Left cardiac atrium (tissue), 4 donors: ENCODE data around the gene MYO9B. TPM values are rescaled to one million over a fixed set of nuclear protein-coding genes. Genes with fewer than 3 reads are reported as not detected.
"Not testable (repeated sequence)": the region's sequence is repeated elsewhere in the genome, so short reads cannot be mapped to it uniquely, and the experiment has no call there.

Source experiments
- ATAC-seq, 2 donors: fragments of 200-7000 bp; cut with Tn5 transposase; one replicate each; pipeline ENCODE4 v1.9.1; 2020; ENCODE audit warnings: mild to moderate bottlenecking in 2 of 2, moderate library complexity in 2 of 2
- DNase-seq: peaks from one replicate; pipeline ENCODE4 v3.0.0-alpha.2; 2020
- intact Hi-C, 2 donors: fragments of 100-400 bp; cut with DNase I; formaldehyde crosslinking; loops; one replicate each; pipeline versions ENCODE4 v1.14.1 to v1.15.1; 2022 to 2023
- total RNA-seq, 2 donors: library from RNA; stranded (reverse); fragmentation: NEBNext Ultra II Directional; extraction: Animal tissue kit (Norgen Biotek cat#: 25700); gene quantifications; one replicate each; pipeline ENCODE4 v1.2.1, GENCODE V29; 2021
- donor health status: DM: no; HTN: yes; CAD: no.
- donor health status: DM: no; HTN: yes; CAD: no; lungs with severe emphysema.
- donor health status: DM: yes; HTN: yes; CAD: no.
- donor health status: Dilated cardiomyopathy.

Gene MYO9B
- total RNA-seq, 2 donors from 2014 or later, result 32.5 to 44.6 TPM

- no peak for DNase-seq
- intact Hi-C loops, result no loop called here
- no peak for ATAC-seq
Observed at GRCh38 chr19:17159466-17160393, 84.2 kb downstream of the MYO9B start.

GRCh38 chr19:17160908-17161307 lies 85.3 kb downstream of the MYO9B start:
- DNase-seq (no peak), ATAC-seq (no peak)
- intact Hi-C loops, result no loop called here

GRCh38 chr19:17162131-17162530 lies 86.6 kb downstream of the MYO9B start:
- intact Hi-C loops, DNase-seq: not testable (repeated sequence)
- peak in 1 of 2 donors; percentile 10 for ATAC-seq

- DNase-seq (no peak), ATAC-seq (no peak)
- intact Hi-C loops, result no loop called here
Observed at GRCh38 chr19:17162580-17162979, 87.0 kb downstream of the MYO9B start.

GRCh38 chr19:17163652-17164051 lies 88.1 kb downstream of the MYO9B start:
- ATAC-seq (no peak), DNase-seq (no peak)
- intact Hi-C loops, result no loop called here

GRCh38 chr19:17164639-17165038 lies 89.1 kb downstream of the MYO9B start:
- intact Hi-C loops, result no loop called here
- no peak for DNase-seq
- ATAC-seq, result no peak

GRCh38 chr19:17165715-17166114 lies 90.1 kb downstream of the MYO9B start:
- ATAC-seq (no peak), DNase-seq (no peak)
- intact Hi-C loops, result no loop called here

GRCh38 chr19:17170538-17171297 lies 95.1 kb downstream of the MYO9B start:
- no peak for DNase-seq
- ATAC-seq, result no peak
- intact Hi-C loops, result no loop called here

- ATAC-seq (no peak), DNase-seq (no peak)
- intact Hi-C loops, result no loop called here
Observed at GRCh38 chr19:17171874-17172273, 96.3 kb downstream of the MYO9B start.

- no peak for ATAC-seq
- no peak for DNase-seq
- intact Hi-C loops, result no loop called here
Observed at GRCh38 chr19:17172624-17173345, 97.2 kb downstream of the MYO9B start.

GRCh38 chr19:17178291-17178690 lies 102.7 kb downstream of the MYO9B start:
- intact Hi-C loops, result no loop called here
- no peak for ATAC-seq
- no peak for DNase-seq

GRCh38 chr19:17180997-17181702 lies 105.6 kb downstream of the MYO9B start:
- intact Hi-C loops, result no loop called here
- no peak for ATAC-seq
- DNase-seq, result no peak

- ATAC-seq (no peak), DNase-seq (no peak)
- intact Hi-C loops, result no loop called here
Observed at GRCh38 chr19:17183271-17183761, 107.7 kb downstream of the MYO9B start.

- no peak for DNase-seq
- intact Hi-C loops, result no loop called here
- ATAC-seq, result no peak
Observed at GRCh38 chr19:17183858-17184321, 108.3 kb downstream of the MYO9B start.

- ATAC-seq (peak; percentile 34 to 63), DNase-seq (no peak)
- intact Hi-C loops, result no loop called here
Observed at GRCh38 chr19:17184371-17184841, 108.8 kb downstream of the MYO9B start.

GRCh38 chr19:17185590-17185989 lies 110.0 kb downstream of the MYO9B start:
- DNase-seq (no peak), ATAC-seq (no peak)
- intact Hi-C loops, result no loop called here

GRCh38 chr19:17191736-17192135 lies 116.2 kb downstream of the MYO9B start:
- DNase-seq, ATAC-seq, intact Hi-C loops: not testable (repeated sequence)

- intact Hi-C loops, result no loop called here
- no peak for ATAC-seq
- no peak for DNase-seq
Observed at GRCh38 chr19:17192751-17193150, 117.2 kb downstream of the MYO9B start.

GRCh38 chr19:17194608-17195007 lies 119.0 kb downstream of the MYO9B start:
- ATAC-seq (no peak), DNase-seq (no peak)
- intact Hi-C loops, result no loop called here
